ENCODE data around the gene BCAS3.
"Not testable (repeated sequence)": the region's sequence is repeated elsewhere in the genome, so short reads cannot be mapped to it uniquely, and the experiment has no call there.

GRCh38 chr17:60976861-60977260 lies 299.2 kb downstream of the BCAS3 start:
- TF ChIP-seq CTCF (IDR thresholded peaks at IDR 0.05; ENCODE audit: low read length); EZH2 (IDR thresholded peaks at IDR 0.05; ENCODE audit: borderline replicate concordance, low read length): not testable (repeated sequence)

Data from OCI-LY1 (cell line).